ENCODE data around the gene TNFAIP8. TPM values are rescaled to one million over a fixed set of nuclear protein-coding genes. Genes with fewer than 3 reads are reported as not detected.

The TNFAIP8 gene
- total RNA-seq, 1 donor from 2014 or later, result 3.2 TPM

DNA sequence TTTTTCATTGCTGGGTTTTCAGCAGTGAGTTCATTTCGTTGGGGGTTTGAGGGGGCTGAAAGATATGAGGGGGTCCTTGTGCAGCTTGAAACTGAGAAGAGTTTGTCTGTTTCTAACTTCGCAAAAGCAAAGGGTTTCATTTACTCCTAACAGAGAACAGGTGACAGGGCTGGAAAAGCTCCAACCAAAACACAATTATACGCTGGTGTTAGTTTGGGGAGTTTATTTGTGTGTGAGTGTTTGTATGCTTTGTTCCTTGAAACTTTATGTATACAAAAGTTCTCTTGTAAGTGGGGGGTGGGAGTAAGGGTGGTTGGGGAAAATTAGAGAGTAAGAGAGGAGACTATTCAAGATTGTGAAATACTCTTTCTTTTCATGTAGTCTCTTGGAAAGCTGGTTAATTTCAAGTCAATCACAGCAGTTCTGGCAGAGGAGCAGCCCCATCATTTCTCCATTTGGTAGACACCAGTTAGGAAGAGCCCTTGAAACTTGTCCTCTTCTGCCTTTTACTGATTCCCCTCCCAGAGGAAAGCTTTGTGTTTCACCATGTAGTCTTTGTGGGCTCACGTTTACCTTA, 881 bp downstream of the TNFAIP8 start:
- peak overlapping the region; percentile 74 for H3K4me3 ChIP-seq
- no peaks in the 10 kb centered on the region for H3K9me3 ChIP-seq (replicated peaks)
- H3K36me3 ChIP-seq, result no peaks in the 10 kb centered on the region
- H3K27me3 ChIP-seq (ENCODE audit: low read depth), result no peaks in the 10 kb centered on the region
- no peak for DNase-seq
- intact Hi-C loops (cut with micrococcal nuclease), result no loop called here
- TF ChIP-seq, protein P1, sequence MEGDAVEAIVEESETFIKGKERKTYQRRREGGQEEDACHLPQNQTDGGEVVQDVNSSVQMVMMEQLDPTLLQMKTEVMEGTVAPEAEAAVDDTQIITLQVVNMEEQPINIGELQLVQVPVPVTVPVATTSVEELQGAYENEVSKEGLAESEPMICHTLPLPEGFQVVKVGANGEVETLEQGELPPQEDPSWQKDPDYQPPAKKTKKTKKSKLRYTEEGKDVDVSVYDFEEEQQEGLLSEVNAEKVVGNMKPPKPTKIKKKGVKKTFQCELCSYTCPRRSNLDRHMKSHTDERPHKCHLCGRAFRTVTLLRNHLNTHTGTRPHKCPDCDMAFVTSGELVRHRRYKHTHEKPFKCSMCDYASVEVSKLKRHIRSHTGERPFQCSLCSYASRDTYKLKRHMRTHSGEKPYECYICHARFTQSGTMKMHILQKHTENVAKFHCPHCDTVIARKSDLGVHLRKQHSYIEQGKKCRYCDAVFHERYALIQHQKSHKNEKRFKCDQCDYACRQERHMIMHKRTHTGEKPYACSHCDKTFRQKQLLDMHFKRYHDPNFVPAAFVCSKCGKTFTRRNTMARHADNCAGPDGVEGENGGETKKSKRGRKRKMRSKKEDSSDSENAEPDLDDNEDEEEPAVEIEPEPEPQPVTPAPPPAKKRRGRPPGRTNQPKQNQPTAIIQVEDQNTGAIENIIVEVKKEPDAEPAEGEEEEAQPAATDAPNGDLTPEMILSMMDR (IDR thresholded peaks at IDR 0.05; ENCODE audit: borderline replicate concordance), result no peak
- H3K4me1 ChIP-seq, result peaks cover 59% of the 10 kb centered on the region
- H3K27ac ChIP-seq (replicated peaks), result peak overlapping the region; percentile 68

DNA sequence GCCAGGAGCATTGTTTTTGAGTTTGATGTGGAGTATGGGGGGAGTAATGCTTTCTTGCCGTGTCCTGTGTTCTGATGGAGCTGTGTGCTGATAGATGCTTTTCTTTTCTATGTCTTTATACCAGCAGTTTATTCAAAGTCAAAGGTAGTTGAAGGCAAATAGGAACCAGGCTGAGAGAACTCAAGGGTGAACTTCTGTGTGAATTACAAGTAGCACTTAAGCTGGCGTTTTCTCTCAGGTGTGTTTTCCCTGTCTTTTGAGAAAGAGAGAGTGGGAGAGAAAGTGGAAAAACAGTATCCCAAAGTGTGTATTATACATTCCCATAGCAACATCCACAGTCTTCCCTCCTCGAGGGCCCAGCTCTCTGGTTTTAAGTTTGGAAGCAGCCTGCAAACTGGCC, 1.5 kb downstream of the TNFAIP8 start:
- H3K4me3 ChIP-seq, result peak overlapping the region; percentile 74
- H3K27me3 ChIP-seq (ENCODE audit: low read depth), result no peaks in the 10 kb centered on the region
- no peak overlapping the region for H3K27ac ChIP-seq (replicated peaks)
- no peak for DNase-seq
- TF ChIP-seq, protein P1 (IDR thresholded peaks at IDR 0.05; ENCODE audit: borderline replicate concordance), result no peak
- peaks cover 59% of the 10 kb centered on the region for H3K4me1 ChIP-seq
- no peaks in the 10 kb centered on the region for H3K36me3 ChIP-seq
- intact Hi-C loops (cut with micrococcal nuclease), result no loop called here
- H3K9me3 ChIP-seq (replicated peaks), result no peaks in the 10 kb centered on the region

DNA sequence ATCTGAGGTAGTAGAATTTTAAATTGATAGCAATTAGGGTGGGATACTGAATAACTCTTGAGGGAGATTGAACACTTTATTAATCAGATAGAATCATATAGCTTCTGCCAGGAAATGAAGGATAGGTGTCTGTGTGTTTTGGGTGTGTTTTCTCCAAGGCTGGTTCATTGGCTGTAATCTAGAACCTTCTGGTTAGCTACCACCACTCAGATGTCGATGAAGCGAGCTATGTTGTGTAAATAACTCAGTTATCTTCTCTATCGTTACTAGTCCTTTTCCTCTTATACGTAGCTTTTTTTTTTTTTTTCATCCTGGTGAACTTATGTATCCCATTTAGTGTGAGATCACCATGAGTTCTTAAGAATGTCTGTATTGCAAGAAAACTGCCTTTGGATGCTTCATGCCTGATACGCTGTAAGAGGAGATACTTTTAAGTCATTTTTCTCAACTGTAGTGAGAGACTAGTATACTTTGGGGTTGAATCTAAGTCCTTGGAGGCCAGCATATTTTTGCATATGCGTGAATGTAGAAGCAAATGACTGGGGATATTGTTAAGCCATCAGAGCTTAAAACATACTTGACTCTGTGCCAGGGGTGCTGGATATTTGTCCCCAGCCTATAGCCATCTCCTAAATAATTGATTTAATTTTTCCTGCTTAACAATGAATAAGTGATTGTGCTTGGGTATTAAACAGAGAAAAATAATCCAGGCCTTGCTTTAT, 2.1 kb downstream of the TNFAIP8 start:
- no peaks in the 10 kb centered on the region for H3K27me3 ChIP-seq (ENCODE audit: low read depth)
- no peaks in the 10 kb centered on the region for H3K36me3 ChIP-seq
- H3K4me3 ChIP-seq, result peak overlapping the region; percentile 74
- H3K27ac ChIP-seq (replicated peaks), result no peak overlapping the region
- DNase-seq, result no peak
- H3K9me3 ChIP-seq (replicated peaks), result no peaks in the 10 kb centered on the region
- intact Hi-C loops (cut with micrococcal nuclease), result no loop called here
- peaks cover 66% of the 10 kb centered on the region for H3K4me1 ChIP-seq
- TF ChIP-seq, protein P1 (IDR thresholded peaks at IDR 0.05; ENCODE audit: borderline replicate concordance), result no peak

DNA sequence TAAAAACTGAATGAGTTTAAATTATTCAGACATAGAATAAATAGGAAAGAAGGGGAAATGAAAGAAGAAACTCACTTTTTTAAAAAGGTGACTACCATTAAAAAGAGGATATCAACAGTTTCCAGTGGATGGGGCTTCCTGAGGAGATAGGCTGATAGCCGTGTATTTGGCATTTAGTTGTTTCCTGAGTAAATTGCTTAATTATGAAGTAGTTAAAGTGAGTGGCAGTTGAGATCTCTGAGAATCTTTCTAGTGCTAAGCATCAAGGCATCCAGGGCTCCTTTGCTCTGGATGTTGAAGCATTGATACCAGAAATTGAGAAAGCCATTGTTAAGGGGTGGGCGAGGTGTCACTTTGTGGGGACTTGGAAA, 2.7 kb downstream of the TNFAIP8 start:
- no peak overlapping the region for H3K27ac ChIP-seq (replicated peaks)

DNA sequence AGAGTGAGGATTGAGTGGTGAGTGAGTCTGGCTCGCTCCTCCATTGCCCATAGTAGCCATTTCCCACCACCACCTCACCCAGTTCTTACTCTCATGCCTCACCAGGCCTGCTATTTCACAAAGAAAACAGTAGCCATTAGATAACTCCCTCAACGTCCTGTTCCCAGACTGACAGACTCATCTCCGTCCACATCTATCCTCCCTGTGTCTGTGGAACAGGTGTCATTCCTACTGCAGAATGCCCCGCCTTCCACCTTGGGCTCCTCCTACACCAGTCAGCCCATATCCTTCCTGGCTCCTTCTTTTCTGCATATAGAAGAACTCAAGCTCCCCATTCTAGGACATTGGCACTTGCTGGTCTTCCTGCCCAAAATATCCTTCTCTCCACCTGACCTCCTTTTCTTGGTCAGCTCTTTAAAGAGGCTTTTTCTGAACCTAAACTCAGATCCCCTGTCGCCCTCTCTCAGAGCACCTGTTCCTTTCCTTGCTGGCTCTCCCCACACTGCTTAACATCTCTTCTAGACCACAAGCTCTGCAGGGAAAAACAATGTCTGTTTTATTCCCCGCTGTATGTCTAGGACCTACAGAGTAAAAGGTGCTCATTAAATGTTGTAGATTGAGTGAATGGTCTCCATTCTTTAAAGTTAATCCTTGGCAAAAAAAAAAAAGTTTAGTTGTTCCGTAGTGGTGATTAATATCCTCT, 3.2 kb downstream of the TNFAIP8 start:
- Histone ChIP-seq H3K9me3 (replicated peaks) (no peaks in the 10 kb centered on the region), H3K27me3 (ENCODE audit: low read depth) (no peaks in the 10 kb centered on the region), H3K4me3 (no peak overlapping the region), H3K27ac (replicated peaks) (no peak overlapping the region), H3K4me1 (peaks cover 65% of the 10 kb centered on the region), H3K36me3 (no peaks in the 10 kb centered on the region)
- no peak for DNase-seq
- TF ChIP-seq, protein P1 (IDR thresholded peaks at IDR 0.05; ENCODE audit: borderline replicate concordance), result no peak
- intact Hi-C loops (cut with micrococcal nuclease), result no loop called here

More for the DNA sequence above, 2.7 kb downstream of the TNFAIP8 start:
- H3K4me1 ChIP-seq, result peaks cover 70% of the 10 kb centered on the region
- intact Hi-C loops (cut with micrococcal nuclease), result no loop called here
- H3K36me3 ChIP-seq, result no peaks in the 10 kb centered on the region
- no peaks in the 10 kb centered on the region for H3K27me3 ChIP-seq (ENCODE audit: low read depth)
- H3K4me3 ChIP-seq, result no peak overlapping the region
- no peak for DNase-seq
- H3K9me3 ChIP-seq (replicated peaks), result no peaks in the 10 kb centered on the region
- TF ChIP-seq, protein P1 (IDR thresholded peaks at IDR 0.05; ENCODE audit: borderline replicate concordance), result no peak

Data from left ventricle myocardium inferior (tissue), 1 donor.